Stimulated activated CD4-positive, alpha-beta T cell treated with anti-CD3 and anti-CD28 coated beads, Interleukin-2, amount 100 ng/mL, for 24 hours (primary cell): ENCODE measurements around the gene ECT2L.
A peak's percentile ranks its signal among the peaks of the same experiment; 100 is the strongest.

Source experiments
- DNase-seq, 2 donors: peaks; one replicate each; pipeline ENCODE4 v3.0.0-alpha.2; 2020

ECT2L gene, protein sequence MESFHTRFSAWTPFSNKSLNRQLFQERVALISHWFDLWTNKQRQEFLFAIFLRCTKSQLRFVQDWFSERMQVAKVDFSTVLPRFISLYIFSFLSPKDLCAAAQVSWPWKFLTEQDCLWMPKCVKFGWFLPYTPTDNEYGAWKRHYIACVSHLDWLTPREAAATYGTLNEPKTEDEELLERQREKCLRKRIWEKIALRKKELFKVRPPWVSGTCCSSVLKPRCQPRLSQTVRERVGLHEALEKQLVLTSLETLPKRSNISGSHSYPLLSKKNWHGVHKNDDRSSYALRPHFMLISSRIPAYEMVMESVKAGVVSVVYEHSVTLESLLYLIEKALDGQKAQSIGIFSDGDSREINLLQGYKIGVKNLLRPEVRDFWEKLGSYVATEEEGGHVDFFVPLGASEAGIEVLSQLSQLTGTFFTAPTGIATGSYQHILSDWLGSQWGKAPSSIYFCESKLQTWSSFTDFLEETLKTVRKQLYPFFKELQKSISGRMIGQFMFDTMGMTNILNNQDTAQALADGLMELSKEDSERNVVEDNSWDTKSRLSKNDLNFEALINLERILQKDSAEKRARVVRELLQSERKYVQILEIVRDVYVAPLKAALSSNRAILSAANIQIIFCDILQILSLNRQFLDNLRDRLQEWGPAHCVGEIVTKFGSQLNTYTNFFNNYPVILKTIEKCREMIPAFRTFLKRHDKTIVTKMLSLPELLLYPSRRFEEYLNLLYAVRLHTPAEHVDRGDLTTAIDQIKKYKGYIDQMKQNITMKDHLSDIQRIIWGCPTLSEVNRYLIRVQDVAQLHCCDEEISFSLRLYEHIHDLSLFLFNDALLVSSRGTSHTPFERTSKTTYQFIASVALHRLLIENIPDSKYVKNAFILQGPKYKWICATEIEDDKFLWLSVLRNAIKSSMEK

DNA sequence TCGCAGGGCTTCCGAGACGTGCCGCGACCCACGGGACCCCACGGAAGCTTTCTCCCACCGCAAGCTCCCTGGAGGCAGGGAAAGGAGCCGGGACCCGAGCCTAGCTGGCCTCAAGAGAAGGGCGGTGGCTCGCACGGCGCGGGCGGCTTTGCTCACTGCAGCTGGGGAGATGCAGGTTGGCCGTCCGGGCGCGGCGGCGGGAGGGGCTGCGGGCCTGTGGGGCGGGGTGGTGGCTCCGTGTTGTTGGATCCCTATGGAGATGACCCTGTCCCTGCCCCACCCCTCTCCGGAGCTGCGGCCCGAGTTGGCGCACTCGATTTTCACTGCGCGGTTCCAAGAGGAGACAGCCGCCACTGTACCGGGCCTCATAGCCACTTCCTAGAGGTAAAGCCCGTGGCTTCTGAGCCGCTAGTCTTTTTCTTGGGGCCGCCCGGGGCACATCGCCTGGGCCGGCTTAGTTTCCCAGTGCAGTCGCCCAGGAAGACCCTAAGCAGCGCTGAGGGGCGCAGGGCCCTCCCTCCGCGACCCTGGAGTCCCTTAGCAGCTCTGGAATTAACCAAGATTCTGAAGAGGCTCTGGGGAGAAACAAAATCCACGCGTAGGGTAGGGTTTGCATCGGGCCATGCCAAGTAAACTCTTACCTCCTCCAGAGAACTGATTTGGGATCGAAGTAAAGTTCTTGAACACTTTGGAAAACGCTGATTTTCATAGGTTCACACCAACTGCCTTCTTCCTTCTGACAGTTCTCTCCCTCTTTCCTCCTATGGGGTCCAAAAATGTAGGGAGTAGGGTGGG is at the start of gene ECT2L:
Gene ECT2L, plus strand, starts transcription at position 279 of the 795 bp plus-strand sequence. CDS start 17,188 bp downstream, outside the sequence.
- no peak for DNase-seq

DNA sequence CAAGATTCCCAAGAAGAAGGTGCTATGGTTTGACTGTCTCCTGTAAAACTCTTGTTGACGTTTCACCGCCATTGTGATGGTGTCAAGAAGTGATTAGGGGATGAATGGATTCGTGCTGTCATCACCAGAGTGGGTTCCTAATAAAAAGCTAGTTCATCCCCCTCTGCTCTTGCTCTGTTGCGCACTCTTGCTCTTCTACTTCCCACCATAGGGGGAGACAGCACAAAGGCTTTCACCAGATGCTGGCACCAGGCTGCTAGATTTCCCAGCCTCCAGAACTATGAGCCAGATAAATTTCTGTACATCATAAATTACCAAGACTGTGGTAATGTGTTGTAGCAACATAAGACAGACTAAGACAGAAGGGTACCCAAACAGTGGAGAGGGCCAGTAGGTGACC is 43.9 kb upstream of the ECT2L start:
- no peak for DNase-seq

DNA sequence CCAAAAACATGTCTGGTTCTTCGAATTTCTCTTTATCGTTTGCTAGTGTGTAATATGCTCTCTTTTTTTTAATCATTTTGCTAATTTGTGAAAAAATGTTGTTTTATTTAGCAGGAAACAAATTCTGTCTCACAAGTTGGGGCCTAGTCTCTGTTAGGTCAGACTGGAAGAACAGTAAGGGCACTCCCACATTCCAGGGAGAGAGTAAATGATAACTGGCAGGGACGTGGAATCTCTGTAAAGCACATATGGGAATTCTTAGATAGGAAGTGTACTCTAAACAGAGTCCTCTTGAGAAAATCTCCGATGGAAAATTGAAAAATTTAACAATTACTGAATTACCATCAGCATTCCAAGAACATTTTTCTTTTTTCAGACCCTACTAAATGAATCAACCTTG is 38.8 kb upstream of the ECT2L start:
- no peak for DNase-seq

DNA sequence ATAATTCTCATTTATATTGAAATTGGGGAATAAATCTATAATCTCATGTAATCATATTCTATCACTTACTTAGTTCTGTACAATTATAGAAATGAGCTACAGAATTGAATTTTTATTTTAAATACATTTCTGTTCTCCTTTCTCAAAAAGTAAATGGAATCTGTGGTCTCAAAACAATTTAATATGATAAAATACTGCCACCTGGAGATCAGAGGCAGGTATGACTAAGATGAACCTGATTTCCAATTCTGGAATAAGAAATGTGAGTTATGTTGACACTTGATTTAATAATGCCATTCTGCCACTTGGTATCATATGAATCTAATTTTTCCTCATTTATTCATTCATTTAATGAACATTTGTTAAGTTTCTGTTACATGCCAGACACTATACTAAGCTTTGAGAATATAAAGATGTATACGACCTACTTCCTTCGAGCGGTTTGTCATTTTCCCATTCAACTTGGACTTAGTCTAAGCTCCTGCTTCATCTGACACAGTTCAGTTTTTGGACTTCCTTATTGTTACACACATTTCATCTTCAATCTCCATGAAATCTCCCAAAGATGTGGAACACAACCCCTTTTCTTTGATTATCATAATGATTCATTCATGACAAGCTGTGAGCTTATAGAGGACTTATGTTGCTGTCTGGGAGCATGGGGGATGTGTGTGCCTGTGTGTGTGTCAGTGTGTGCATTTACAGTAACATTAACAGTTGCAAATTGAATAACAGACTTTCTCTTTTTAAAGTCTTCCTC is 29.8 kb upstream of the ECT2L start:
- DNase-seq, result no peak

DNA sequence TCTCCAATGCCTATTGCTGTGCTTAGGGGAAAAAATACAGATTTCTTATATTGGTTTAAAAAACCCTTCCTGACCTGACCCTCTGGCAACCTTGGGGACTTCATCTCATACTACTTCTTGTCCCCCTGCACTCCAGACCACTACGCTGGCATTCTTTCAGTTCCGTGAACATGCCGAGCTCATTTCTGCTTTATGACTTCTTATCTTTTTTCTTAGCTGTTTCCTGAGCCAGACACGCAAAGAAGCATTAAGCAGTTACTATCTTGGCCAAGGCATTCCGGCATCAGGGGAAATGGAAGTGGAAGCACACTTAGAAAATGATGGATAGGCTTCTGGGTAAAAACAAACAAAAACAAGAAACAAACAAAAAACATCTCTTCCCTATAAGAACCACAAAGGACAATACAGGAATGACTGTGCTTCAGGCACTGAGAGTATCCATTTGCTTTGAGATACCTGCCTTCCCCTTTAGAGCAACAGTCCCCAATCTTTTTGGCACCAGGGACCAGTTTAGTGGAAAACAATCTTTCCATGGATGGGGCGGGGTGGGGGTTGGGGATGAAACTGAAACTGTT is 26.7 kb upstream of the ECT2L start:
- no peak for DNase-seq

DNA sequence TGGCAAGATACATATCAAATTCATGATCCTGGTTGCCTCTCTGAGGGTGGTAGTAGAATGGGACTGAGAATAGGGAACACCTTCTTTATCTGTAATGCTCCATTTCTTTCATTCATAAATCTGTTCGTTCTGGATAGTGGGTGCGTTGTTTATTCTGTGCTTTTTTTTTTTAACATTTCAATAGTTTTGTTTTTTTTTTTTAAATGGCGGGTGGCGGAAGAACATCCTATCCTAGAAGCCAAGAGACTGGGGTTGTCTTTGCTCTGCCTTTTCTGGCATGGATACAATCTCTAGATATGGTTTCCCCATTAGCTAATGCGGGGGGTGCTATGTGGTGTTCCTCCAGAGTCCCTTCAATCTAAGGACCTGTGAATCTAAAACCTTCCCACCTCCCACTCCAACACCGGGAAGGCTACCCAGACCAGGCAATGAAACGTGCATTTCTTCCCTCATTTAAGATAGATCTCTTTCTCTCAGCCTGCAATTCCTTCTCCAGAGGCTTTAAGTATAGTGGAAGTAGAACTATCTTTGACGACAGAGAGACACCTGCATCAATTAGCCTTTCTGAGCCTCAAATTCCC is 23.2 kb upstream of the ECT2L start:
- no peak for DNase-seq

DNA sequence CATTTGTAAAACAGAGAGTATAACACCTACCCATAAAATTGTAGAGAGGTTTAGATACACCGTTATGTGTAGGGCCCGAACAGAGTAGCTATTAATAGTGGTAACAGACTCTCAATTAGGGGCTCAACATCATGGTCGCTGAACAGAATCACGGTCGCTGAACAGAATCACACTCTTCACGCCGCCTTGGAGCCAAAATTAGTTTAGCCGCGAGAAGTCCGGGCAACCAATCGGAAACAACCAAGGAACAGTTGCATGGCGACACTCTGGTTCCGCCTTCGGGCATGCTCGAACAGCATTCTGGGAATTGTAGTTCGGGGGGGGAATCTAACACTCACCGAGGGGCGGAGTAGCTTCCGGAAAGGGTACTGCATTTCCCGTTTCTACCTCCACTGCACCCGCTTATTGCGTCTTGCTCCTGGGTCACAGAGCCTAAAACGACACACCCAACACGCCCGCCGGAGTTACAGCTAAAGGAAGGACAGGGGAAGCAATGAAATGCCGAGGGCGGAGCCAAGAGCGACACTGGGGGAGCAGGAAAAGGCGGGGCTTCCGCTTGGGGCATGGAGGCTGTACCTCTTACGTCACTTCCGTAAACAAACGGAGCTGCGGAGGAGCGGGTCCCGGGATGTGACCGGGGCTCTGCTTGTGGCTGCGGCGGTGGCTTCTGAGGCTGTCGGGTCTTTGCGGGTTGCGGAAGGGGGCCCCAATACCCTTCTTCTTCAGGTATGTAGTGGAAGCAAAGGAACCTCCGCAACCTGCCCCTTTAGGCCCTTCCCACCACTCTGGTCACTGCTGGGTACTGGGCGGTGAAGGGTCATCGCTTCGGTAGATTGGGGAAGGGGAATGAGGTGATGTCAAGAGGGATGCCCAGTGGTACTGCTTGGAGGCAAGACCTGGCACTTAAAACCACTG is 22.5 kb upstream of the ECT2L start, which contains the start of gene CCDC28A:
Gene CCDC28A, plus strand, starts transcription at position 593 of the 915 bp plus-strand sequence. CDS start 2,352 bp downstream, outside the sequence.
- DNase-seq, result peak; percentile 89 to 93

DNA sequence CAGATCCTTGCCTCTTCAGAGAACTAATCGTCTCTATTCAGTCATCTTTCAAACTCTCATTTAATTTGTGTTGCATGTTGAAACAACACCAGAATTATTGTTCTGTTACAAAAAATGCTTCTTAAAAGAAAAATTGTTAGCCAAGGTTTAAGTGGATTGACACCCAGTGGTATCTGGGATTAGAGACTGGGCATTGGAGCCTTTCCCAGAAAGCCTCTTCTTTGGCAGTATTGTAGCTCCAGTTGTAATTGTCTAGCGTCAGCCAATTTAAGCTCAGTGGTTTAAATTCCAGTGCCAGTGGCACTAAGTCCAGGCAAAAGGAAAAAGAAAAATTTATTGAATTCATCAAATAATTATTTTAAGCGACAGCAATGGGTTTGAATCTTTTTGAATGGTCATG is 21.5 kb upstream of the ECT2L start:
- DNase-seq, result no peak

DNA sequence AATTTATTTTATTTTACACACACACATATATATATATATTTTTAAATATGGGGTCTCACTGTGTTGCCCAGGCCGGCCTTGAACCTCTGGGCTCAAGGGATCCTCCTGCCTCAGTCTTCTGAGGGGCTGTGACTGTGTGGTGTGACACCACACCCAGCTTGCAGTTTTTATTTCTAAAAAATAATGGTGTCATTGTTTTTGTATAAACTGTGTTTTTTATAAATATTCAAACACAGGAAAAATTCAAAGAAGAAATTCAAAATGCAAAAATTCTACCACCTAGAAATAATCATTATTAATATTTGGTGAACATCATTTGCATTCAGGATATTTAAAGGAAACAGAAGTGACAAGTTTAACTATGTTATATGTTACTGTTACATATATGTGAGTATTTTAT is 19.2 kb upstream of the ECT2L start:
- no peak for DNase-seq

DNA sequence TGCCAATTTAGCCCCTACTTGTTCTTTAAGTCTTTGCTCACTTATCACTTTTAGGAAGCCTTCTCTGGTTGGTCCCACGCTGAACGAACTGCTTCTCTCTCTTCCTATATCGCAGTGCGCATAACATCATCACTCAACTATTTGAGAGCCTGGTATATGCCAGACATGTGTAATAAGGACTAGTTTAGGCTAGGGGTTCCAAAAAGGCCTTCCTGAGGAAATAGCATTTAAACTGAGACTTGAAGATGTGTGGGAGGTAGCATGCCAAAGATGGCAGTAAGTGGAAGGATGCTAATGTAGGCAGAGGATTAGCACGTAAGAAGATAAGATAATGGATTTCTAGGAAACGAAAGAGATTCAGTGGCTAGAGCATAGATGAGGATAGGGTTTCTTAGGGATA is 17.6 kb upstream of the ECT2L start:
- DNase-seq, result no peak

DNA sequence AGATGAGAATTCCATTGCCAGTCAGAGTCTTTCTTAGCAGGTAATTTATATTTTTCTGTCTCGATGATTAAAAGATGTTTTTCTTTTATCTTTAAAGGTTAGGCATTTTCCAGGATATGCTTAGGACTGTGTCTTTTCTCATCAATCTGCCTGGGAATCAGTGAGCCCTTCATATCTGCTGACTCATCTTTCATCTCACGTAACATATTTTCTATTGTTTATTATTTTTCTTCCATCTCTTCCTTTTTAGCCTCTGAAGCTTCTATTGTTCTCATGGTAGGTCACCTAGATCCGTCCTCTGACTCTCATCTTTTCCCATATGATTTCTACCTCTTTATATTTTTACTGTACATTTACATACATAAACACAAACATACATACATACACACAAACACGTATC is 13.6 kb upstream of the ECT2L start:
- no peak for DNase-seq

DNA sequence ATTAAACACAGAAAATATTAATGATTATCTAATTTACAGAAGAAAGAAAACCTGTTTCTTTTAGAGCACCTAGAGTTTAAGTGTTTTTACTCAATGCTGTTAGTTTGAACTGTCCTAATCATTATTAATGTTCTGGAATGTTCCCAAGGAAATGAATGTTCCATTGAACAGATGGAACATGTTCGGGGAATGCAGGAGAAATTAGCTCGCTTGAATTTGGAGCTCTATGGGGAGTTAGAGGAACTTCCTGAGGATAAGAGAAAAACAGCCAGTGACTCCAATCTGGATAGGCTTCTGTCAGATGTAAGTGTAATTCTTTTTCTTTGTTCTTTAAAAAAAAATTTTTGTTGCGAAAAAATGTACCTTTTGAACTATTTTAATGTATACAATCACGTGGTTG is 10.8 kb upstream of the ECT2L start:
- DNase-seq, result no peak

DNA sequence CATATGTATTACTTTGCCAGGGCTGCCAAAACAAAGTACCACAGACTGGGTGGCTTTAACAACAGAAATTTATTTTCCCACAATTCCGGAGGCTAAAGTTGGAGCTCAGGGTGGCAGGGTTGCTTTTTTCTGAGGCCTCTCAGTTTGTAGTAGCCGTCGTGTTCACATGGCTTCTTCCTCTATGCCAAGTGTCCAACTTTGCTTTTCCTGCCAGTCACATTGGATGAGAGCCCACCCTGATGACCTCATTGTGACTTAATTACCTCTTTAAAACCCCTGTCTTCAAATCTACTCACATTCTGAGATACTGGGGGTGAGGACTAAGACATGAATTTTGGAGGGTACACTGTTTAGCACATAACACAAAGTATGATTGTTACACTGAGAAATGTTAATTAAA is 9.9 kb upstream of the ECT2L start:
- no peak for DNase-seq

DNA sequence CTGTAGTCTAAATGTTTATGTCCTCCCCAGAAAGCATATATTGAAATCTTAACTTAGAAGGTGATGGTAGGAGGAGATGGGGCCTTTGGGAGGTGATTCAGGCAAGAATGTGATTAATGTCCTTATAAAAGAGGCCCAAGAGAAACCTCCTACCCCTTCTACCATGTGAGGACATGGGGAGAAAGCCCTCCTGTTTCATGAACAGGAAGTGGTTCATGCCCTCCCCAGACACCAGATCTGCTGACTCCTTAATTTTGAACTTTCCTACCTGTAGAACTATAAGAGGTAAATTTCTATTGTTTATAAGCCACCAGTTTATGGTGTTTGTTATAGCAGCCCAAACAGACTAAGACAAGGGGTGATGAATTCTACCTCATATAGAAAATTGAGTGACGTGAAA is 8.7 kb upstream of the ECT2L start:
- no peak for DNase-seq

DNA sequence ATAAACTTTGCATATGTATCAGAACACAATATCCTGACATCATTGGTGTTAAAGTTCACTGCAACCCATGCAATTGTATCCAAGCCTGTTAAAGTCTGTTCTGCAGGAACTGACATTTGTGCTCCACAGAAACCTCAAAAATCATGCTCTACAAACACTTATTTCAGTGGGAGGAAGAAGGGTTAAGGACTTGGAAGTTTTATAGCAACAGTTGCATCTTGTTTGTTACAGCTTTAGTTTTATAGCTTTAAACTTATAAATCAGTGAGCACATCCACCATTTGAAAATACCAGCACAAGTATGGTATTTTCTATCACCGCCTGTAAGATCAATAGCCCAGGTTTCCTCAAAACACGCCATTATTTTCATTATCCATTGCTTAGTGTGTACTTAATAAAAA is 884 bp downstream of the ECT2L start:
- DNase-seq, result no peak

DNA sequence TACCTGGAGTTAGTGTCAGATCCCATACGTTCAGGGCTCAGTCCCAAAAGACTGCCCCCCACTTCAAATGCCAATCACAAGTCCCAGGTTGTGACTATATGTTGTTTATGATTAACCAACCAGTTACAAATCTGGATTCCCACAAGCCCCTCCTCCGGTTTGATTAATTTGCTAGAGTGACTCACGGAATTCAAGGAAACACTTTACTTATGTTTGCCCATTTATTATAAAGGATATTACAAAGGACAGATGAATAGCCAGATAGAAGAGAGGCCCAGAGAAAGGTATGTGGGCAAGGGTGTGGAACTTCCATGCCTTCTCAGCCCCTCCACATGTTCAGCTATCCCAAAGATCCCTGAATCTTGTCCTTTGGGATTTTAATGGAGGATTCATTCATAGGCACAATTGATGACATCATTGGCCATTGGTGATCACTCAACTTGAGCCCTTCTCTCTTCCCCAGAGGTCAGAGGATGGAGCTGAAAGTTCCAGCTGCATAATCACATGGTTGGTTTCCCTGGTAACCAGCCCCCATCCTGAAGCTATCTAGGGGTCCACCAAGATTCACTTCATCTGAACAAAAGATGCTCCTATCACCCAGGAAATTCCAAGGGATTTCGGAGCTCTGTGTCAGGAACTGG is 2.0 kb downstream of the ECT2L start:
- no peak for DNase-seq

DNA sequence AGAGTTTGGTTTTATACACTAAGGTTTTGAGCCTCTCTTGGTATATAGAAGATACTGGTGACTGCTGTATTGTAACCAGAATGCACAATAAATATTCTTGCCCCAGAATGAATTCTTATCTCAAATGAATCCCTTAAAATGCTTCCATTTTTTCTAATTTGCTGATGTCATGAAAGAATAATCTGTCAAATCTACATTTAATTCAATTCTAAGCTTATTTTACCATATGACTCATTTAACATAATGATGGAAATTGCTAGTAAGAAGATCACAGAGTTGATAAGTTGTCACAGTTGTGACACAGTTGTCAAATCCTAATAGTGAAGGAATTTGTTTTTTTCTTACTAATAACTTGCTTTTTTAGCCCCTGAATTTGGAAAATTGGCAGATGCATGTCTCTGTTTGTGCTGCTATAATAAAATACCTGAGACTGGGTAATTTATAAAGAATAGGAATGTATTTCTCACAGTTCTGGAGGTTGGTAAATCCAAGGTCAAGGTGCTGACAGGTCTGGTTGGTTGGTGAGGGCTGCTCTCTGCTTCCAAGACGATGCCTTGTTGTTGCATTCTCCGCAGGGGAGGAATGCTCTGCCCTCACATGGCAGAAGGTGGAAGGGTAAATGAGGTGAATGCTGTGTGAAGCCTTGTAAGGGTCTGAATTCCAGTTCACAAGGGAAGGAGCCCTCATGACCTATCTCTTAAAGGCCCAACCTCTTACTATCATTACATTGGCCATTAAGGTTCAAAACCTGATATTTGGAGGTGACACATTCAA is 4.7 kb downstream of the ECT2L start:
- DNase-seq, result no peak

DNA sequence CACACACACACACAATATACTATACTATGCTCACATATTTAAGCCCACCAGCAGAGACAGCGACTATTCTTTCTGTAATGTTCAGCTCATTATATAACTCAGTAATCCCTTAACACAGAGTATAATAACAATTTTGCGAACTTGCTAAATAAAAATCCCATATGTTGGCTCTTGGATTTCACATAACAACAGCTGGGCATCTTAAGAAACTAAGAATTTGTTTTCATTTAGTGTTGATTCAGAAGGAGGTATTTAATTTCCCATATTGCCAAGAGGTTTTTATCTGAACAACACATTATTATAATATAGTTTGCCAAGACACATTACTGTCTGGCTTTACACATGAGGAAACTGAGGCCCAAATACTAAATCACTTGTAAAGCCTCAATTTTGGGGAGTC is 7.4 kb downstream of the ECT2L start:
- DNase-seq, result no peak

DNA sequence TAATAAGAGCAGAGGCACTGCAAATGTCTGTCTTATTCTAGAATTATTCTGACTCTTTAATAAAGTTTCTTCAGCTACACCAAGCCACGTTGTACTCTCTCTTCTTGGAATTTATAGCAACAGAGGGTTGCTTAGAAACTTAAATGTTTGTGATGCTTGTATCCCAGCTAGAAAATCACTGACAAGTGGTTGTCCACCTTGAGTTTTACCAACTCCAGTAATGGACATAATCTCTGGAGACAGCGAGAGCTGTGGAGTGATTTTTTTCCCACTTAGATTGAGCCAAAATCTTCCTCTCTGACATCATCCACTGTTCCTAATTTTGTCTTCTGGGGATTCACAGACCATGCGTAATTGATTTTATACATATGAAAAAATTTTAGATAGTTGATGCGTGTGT is 8.0 kb downstream of the ECT2L start:
- no peak for DNase-seq
